GM20000 (cell line): Measurements from ENCODE around the gene TYK2.

Source experiments
- DNase-seq: peaks from one replicate; pipeline ENCODE4 v3.0.0; 2012; ENCODE audit warnings: low spot score
- TF ChIP-seq, protein P1 (sequence below): IDR thresholded peaks from 2 replicates; pipeline ENCODE4 v1.5.1; 2012; ENCODE audit warnings: mild to moderate bottlenecking, control low read depth; ENCODE audit errors: extremely low read depth, missing control alignments

Gene TYK2

GRCh38 chr19:10328558-10329429, 51.6 kb downstream of the TYK2 start:
- TF ChIP-seq, protein P1, sequence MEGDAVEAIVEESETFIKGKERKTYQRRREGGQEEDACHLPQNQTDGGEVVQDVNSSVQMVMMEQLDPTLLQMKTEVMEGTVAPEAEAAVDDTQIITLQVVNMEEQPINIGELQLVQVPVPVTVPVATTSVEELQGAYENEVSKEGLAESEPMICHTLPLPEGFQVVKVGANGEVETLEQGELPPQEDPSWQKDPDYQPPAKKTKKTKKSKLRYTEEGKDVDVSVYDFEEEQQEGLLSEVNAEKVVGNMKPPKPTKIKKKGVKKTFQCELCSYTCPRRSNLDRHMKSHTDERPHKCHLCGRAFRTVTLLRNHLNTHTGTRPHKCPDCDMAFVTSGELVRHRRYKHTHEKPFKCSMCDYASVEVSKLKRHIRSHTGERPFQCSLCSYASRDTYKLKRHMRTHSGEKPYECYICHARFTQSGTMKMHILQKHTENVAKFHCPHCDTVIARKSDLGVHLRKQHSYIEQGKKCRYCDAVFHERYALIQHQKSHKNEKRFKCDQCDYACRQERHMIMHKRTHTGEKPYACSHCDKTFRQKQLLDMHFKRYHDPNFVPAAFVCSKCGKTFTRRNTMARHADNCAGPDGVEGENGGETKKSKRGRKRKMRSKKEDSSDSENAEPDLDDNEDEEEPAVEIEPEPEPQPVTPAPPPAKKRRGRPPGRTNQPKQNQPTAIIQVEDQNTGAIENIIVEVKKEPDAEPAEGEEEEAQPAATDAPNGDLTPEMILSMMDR: no peak
- DNase-seq: no peak

DNA sequence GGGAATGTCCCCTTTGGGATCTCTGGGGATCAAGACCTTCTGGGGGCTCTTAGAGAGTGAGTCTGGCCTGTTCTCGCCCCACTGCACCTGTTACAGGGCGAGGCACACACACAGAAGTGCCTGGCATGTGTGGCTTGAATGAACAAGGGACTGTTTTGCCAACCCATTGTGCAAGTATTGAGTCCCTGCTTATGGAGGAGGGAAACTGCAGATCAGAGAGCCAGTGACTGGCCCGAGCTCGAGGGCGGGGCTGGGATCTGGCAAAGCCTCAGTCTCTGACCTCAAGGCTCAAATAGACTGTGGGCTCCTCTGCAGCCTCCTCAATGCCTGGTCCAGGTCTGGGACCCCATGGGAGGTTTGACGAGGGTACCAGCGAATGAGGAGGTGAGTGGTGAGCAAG, 52.6 kb downstream of the TYK2 start:
- TF ChIP-seq, protein P1: no peak
- DNase-seq: no peak

DNA sequence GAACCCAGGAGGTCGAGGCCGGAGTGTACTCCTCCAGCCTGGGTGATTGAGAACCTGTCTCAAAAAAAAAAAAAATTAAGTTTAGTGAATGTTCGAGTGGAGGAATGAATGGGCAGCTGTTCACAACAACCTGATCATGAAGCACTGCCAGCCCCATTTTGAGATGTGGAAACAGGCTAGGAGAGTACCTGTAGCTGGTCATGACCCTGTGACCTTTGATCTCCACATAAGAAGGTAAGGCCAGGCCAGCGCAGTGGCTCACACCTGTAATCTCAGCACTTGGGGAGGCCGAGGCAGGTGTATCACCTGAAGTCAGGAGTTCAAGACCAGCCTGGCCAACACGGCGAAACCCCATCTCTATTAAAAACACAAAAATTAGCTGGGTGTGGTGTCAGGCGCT, 54.6 kb downstream of the TYK2 start:
- TF ChIP-seq, protein P1: no peak

GRCh38 chr19:10321874-10322835, 58.2 kb downstream of the TYK2 start:
- no peak for DNase-seq
- TF ChIP-seq, protein P1: no peak

More for the DNA sequence above, 54.6 kb downstream of the TYK2 start:
- DNase-seq: no peak

GRCh38 chr19:10321417-10321797, 59.0 kb downstream of the TYK2 start:
- TF ChIP-seq, protein P1: no peak
- no peak for DNase-seq

- no peak for DNase-seq
- TF ChIP-seq, protein P1: no peak
These were observed 59.6 kb downstream of the TYK2 start for GRCh38 chr19:10320602-10321416.
